Muscle of arm (tissue), 12 donors: ENCODE data around the gene ZNF683. TPM values are rescaled to one million over a fixed set of nuclear protein-coding genes. Genes with fewer than 3 reads are reported as not detected.
A peak's percentile ranks its signal among the peaks of the same experiment; 100 is the strongest.
"Not testable (repeated sequence)": the region's sequence is repeated elsewhere in the genome, so short reads cannot be mapped to it uniquely, and the experiment has no call there.

Experiments
- DNase-seq: peaks from one replicate; pipeline ENCODE4 v3.0.0-alpha.2; 2013
- polyA plus RNA-seq, 12 donors: library from polyadenylated mRNA; unstranded; fragments of 120-200 nt; gene quantifications; one replicate each; pipeline ENCODE4 v1.2.1, GENCODE V29; 2013; ENCODE audit not compliant: insufficient read length in 12 of 12

The ZNF683 gene
- polyA plus RNA-seq, 12 donors: 0.48 TPM; not detected in 11

DNA sequence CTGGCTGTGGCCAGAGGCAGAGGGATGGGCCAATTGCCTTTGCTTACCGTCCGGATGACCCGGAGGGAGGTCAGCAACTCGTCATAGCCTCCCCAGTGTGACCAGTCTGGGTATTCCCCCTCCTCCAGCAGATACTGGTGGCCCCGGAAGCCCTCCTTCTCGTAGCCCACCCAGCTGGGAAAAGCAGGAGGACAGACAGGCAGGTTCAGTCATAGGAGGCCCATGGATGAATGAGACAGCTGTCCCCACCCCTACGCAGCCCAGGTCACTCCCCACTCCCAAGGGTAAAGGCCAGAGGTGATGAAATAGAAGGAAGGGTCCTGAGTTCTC lies 35.4 kb downstream of the ZNF683 start:
- no peak for DNase-seq

DNA sequence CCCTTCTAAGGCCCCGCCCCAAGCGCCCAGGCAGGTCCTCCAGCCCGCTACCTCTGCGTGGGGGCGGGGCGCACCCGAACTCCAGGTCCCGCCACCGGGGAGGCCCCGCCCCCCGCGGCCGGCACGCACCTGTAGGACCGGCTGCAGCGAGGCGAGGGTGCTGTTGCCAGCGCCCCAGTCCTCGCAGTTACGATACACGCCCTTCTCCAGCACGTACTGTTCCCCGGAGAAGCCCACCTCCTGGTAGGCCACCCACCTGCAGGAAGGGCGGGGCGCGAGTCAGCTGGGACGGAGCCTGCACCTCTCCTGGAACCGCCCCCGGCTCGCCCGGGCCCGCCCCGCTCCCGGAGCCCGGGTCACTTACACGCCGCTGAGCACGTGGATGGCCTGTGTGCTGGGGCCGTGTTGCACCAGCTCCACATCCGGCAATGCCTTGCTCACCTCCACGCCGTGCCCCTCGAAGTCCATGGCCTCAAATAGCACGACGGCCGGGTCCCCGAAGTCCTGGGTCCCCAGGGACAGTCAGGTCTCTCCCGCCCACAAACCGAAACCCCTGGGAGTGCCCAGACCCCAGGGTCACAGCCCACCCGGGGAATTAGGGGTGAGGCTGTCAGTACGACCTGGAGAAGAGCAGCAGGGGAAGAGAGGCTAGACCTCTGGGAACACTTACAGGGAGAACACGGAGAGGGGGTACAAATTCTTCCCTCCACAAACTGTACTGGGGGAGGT lies 35.9 kb downstream of the ZNF683 start:
- no peak for DNase-seq

DNA sequence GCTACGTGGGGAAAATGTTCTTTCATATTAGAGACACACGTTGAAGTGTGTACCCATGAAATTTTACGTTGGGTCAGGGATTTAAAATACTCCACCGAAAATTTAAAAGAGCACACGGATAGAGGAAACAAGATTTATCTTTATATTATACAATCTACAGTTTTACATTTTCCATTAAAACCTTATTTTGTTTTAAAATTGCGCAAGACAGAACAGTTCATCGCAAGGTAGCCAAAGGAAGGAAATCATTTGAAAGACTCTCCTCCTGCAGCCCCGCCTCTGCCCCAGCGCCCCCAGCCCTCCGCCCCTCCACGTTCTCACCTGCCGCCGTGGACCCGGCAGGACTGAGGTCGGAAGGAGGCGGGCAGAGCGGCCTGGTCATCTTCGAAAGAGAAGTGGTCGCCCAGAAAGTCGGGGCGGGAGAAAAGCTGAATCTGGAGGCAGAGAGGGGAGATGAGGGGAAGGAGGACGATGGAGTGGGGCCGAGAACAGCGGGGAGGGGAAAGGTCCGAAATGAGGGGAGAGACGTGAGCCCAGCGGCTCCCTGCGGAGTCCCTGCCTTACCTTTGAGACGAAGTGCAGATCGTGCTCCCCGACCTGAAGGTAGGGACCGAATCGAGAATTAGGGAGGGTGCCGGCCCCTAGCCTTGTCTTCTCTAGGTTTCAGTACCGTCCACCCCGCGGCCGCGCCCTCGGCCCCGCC lies 36.6 kb downstream of the ZNF683 start:
- no peak for DNase-seq

DNA sequence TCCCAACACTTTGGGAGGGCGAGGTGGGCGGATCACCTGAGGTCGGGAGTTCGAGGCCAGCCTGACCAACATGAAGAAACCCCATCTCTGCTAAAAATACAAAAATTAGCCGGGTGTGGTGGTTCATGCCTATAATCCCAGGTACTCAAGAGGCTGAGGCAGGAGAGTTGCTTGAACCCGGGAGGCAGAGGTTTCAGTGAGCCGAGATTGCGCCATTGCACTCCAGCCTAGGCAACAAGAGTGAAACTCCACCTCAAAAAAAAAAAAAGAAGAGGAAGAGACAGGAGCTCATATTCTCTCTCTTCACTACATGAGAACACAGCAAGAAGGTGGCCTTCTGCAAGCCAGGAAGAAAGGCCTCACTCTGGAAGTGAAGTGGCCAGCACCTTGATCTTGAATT lies 39.2 kb downstream of the ZNF683 start:
- not testable (repeated sequence) for DNase-seq

DNA sequence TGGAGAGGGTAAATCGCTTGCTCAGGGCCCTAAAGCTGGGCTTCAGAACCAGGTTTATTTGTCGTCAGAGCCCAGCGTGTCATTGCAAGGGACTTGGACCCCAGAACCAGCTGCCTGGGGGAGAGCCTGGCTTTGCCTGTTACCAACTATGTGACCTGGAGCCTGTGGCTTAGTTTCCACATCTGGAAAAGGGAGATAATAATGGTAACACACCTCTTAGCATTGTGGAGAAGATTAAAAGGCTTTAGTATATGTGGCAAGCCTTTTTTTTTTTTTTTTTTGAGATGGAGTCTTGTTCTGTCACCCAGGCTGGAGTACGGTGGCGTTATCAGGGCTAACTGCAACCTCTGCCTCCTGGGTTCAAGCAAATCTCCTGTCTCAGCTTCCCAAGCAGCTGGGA lies 42.3 kb downstream of the ZNF683 start:
- DNase-seq: no peak

DNA sequence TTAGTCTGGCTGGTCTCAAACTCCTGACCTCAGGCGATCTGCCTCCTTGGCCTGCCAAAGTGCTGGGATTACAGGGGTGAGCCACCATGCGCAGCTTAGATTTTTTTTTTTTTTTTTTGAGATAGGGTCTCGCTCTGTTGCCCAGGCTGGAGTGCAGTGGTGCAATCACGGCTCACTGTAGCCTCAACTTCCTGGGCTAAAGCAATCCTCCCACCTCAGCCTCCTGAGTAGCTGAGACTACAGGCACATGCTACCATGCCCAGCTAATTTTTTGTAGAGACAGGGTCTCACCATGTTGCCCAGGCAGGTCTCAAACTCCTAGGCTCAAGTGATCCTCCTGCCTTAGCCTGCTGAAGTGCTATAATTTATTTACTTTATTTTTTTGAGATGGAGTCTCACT lies 43.2 kb downstream of the ZNF683 start:
- not testable (repeated sequence) for DNase-seq

DNA sequence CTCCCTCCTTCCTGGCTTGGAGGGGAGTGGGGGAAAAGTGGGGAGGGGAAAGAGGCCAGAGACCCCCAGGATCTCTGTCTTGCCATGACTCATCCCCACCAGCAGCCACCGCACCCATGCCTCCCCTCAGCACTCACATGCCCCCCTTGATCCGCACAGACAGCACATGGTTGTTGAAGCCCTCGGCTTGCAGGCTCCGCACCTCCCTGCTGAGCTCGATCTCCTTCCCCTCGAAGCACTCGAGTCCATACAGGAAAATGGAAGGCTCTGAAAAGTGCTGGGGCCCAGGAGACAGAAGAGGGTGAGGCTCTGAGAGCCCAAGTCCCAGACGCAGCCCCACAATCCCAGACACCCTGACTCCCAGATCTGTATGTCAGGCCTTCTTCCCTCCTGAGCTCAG lies 44.0 kb downstream of the ZNF683 start:
- DNase-seq: no peak

DNA sequence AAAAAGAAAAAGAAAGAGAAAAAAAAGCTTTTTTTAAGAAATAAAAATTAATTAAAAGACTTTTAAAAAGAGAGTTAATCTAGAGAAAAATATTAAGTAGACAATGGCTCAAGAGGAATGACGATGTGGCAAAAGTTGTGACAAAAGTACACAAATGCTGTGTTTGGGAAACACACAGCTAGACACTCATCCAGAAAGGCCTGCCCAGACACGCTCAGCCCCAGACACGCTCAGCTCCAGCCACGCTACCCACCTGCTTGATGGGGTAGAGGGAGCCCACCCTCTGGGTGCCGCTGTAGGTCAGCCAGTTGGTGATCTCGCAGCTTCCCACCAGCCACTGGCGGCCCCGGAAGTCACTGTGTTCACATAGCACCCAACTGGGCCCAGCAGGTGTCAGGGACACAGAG lies 44.6 kb downstream of the ZNF683 start:
- DNase-seq: no peak

DNA sequence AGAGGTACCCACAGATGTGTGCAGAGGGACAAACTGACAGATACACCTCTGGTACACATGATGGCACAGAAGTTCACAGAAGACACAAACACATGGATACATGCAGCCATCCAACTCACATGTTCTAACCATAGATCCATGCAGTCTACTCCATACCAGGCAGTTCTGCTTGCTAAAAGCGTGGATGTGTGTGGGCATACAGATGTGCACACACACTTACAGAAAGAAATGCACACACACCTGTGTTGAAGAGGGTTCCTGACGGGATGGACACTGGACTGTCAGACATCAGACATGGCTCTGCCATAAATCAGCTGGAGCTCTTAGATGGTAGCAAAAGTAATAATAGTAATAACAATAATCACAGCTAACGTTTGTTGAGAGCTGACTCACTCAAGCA lies 48.0 kb downstream of the ZNF683 start:
- no peak for DNase-seq

DNA sequence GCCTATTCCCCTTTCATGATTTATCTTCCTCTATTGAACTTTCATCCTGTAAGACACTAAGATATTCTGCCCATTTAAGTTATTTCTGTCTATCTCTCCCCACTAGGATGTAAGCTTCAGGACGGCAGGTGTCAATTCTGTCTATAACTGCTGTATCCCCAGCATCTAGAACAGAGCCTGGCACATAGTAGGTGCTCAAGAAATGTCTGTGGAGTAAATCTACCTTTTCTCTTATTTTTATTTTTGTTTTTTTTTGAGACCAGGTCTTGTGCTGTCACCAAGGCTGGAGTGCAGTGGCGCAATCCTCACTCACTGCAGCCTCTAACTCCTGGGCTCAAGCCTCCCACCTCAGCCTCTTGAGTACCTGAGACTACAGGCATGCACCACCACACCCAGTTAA lies 49.2 kb downstream of the ZNF683 start:
- no peak for DNase-seq

DNA sequence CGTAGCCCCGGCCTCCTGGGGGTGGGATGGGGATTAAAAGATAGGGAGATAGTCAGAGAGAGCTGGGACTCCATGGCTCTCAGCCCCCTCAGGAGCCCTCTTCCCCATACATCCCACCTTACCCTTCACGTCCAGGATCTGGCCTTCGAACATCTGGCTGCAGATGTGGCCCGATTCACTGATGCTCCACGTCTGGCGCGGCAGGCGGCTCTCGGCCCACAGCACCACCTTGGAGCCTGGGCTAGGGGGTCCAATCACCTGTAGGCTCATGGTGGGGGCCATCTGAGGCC lies 50.6 kb downstream of the ZNF683 start:
- DNase-seq: no peak

DNA sequence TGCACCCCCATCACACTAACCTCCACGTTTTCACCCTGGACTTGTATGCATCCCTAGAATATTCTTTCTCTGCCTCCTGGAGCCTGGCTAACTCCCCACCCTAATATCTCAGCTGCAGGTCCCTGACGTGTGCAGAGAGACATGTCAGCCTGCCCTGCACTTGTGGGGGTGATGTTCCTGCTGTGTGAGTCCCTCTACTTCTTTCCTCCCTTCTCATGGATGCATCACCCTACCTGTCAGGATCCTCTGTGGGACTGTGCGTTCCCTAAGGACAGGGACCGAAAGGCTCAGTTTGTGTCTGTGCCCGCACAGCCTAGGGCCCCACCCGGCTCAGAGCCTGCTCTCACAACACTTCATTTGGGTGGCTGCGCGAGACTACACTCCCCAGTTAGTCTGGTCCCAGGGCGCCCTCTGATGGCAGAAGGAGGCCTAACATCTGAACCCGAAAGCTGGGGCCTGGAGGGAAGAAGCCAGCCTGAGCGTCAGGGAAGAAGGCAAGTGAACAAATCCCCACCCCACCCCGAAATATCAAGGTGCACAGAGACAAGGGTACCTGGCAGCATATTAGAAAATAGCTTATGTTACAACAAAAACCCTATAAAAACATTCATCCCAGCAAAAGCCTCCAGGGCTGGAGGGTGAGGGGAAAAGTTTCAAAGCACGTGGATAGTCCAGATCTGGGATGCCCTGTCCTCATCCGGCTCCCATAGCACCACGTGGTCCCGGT lies 51.1 kb downstream of the ZNF683 start:
- peak; percentile 90 for DNase-seq

DNA sequence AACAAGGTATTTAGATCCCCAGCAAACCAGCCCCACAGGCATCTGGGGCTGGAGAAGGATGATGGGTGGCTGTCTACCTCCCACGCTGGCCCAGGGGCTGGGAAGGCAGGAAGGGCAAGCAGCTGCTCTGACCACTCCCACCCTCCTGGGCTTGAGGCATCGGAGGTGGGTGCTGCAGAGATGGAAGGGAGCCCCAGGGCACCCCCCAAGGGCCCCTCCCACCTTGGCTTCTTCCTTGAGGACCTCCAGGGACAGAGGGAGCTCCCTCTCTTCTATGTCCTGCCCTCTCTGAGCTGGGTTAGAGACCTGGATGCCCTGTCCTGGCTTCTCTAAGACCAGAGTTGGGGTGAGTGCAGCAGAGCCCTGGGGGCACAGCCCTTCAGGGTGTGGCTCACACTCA lies 51.7 kb downstream of the ZNF683 start:
- DNase-seq: no peak

DNA sequence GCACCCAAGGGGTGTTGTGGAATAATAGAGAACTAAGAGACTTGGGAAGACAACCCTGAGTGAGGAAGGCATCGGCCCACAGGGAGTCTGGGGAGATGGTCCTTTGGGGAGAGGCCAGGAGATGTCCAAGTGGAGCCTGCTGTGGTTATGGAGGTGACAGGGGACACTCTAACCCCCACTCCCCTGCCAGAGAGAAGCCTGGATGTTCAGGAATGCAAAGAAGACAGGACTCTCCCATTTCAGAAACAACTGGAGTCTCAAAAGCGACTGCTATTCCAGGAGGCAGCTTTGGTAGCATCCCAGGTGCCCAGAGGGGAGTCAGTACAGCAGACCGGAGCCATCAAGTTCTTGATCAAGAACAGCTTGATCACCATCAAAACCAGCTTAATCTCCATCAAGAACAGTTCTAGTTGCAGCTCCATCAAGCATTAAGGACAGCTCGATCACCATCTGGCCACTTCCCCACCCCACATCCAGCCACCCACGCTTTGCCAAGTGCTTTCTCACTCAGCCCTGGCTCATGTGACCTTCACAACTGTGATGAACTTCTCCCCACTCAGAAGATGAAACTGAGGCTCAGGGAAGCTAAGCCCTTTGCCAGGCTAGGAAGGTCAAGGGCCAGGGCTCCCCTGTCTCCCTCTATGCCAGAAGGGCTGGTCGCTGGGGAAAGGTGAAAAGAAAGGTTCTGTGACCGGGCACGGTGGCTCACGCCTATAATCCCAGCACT lies 54.0 kb downstream of the ZNF683 start:
- DNase-seq: no peak

DNA sequence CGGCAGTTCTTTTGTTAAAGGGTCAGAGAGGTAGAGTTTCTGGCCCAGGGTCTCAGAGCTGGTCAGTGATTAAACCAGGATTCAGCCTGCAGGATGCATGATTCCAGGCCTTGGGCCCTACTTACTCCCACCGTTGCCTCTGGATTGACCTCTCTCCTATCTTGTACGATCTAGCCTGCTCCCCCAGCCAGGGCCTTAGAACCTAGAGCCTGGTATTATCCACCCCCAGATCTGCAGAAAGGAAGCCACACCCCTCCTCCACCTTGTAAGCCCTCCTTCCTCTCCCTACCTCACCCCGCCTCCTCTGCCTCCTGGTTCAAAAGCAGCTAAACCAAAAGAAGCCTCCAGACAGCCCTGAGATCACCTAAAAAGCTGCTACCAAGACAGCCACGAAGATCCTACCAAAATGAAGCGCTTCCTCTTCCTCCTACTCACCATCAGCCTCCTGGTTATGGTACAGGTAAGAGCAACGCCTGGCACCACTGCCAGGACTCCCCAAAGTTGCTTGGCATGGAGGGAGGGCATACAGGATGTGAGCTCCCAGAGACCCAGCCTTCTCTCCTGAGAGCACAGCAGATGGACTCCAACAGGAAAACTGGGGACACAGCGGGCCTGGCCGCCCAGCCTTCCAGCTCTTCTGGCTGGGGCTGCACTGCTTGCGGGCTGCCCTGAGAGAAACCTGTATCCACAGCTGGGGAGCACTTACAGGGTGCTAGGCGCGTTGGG lies 54.8 kb downstream of the ZNF683 start, which contains the start of gene CD52:
CD52 (plus strand) TSS at position 347 of the 726 bp plus-strand sequence; CDS start at position 407, 60 bp downstream.
- no peak for DNase-seq

DNA sequence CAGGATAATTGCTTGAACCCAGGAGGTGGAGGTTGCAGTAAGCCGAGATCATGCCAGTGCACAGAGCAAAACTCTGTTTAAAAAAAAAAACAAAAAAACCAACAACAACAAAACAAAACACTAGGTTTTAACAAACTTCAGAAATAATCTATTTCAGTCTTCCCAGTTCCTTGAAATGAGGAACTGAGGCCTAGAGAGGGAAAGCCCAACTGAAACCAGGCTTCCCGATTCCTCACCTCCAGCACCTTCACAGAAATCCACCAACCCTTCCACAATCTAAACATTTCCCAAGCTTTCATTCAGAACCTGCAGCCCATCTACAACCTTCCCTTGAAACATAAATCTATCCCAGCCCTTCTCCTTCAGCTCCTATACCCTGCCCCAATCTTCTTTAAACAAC lies 55.4 kb downstream of the ZNF683 start:
- DNase-seq: no peak

DNA sequence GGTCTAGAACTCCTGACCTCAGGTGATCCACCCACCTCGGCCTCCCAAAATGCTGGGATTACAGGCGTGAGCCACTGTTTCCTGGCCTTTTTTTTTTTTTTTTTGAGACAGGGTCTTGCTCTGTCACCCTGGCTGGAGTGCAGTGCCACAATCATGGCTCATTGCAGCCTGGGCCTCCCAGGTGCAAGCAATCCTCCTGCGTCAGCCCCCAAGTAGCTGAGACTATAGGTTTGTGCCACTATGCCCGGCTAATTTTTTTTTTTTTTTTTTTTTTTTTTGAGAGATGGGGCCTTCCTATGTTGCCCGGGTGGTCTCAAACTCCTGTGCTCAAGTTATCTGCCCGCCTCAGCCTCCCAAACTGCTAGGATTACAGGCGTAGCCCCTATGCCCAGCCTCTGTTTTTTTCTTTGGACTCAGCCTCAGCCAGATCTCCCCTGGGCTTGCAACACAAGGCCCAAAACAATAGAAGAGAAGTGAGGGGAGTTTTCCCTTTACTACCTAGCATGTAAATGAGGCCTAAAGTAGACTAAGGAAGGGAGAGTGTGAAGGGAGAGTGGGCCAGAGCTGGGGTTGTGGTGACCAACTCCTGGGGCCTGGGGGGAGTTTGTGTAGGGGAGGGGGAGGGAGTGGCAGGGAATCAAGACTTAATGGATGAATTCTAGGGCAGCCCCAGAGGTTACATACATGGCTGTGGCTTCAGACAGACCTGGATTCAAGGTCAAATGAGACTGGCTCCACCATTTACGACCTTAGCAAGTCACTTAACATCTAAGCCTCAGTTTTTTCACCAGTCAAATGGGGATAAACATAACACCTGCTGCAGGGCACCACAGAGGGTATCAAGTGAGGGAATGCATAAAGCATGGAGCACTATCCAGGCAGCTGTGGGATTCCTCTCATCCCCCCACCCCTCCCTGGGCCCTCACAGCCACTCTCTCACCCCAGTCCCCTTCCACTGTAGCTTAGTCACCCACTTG lies 56.4 kb downstream of the ZNF683 start:
- no peak for DNase-seq

DNA sequence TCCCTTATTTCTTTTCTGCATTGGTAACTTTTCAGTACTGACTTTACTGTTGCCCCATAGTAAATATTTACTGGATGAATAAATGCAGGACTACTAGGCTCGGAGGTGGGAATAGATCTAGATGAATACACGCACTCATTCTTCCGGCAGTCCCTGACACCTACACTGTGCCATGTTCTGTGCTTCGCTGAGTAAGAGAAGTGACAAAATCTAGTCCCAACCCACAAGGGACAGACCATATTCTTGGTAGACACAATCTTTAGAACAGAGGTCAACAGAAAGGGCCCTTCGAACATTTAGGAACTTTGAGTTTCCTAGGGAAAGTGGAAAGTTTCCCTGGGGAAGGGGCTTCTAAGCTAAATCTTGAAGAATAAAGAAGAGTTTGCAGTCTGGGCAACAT lies 58.0 kb downstream of the ZNF683 start:
- DNase-seq: no peak
